Endothelial cell of umbilical vein (primary cell): ENCODE results near the gene SBDS. TPM values are rescaled to one million over a fixed set of nuclear protein-coding genes. Genes with fewer than 3 reads are reported as not detected.

Source experiments
- BruUV-seq: library from RNA; stranded (reverse); fragments of 400-500 nt; replicated peaks from 2 replicates; lab custom pipeline; 2021; lab: Mats Ljungman, UMichigan
- CTCF ChIA-PET: fragments of 300-600, 350-600 bp; sonication (Branson Sonifier 250); formaldehyde crosslinking; loops from one replicate; lab custom pipeline; 2021; ENCODE audit warnings: antibody characterized with exemption, inconsistent platforms; lab: Charles Lee
- POLR2A ChIA-PET: fragments of 300-600, 350-600 bp; sonication (Branson Sonifier 250); formaldehyde crosslinking; loops from one replicate; lab custom pipeline; 2021; ENCODE audit warnings: antibody characterized with exemption, inconsistent platforms; lab: Charles Lee
- DNase-seq: peaks from one replicate; pipeline ENCODE4 v3.0.0-alpha.2; 2011; ENCODE audit warnings: low read depth, low spot score
- FAIRE-seq: peaks from 2 replicates; lab custom pipeline; 2011; peaks lifted over from hg19 to GRCh38; lab: Jason Lieb, UNC
- H2AFZ ChIP-seq: 2 replicates; pipeline ENCODE4 v1.6.0; 2012; ENCODE audit warnings: low read depth, low read length, control low read depth, inconsistent platforms
- H3K27ac ChIP-seq: 2 replicates; pipeline ENCODE4 v1.5.1; 2011; ENCODE audit warnings: low read depth, mild to moderate bottlenecking, control low read depth, low read length, moderate library complexity; ENCODE audit not compliant: insufficient read depth
- H3K27me3 ChIP-seq, 2 experiments: 2 replicates each; pipeline versions ENCODE4 v1.6.0 to v1.6.1; 2011; ENCODE audit warnings: low read length in 2 of 2, mixed read lengths in 1 of 2; ENCODE audit not compliant: control insufficient read depth in 2 of 2, insufficient read depth in 2 of 2
- H3K36me3 ChIP-seq, 2 experiments: 2 replicates in 1 of 2; 3 replicates in 1 of 2; pipeline ENCODE4 v1.5.1; 2011; ENCODE audit warnings: low read length in 2 of 2, mild to moderate bottlenecking in 1 of 2, moderate library complexity in 1 of 2; ENCODE audit not compliant: control insufficient read depth in 2 of 2, insufficient read depth in 2 of 2; ENCODE audit errors: extremely low read depth in 1 of 2
- H3K4me1 ChIP-seq: 3 replicates; pipeline ENCODE4 v1.5.1; 2011; ENCODE audit warnings: mild to moderate bottlenecking, low read length; ENCODE audit not compliant: control insufficient read depth, insufficient read depth; ENCODE audit errors: extremely low read depth
- H3K4me2 ChIP-seq: 2 replicates; pipeline ENCODE4 v1.6.1; 2011; ENCODE audit warnings: low read length, control low read depth, mixed read lengths; ENCODE audit not compliant: insufficient read depth
- H3K4me3 ChIP-seq, 3 experiments: fragments of 200-600 bp in 1 of 3; sonication (generic), shearing (Covaris generic) in 1 of 3; replicated peaks in 1 of 3; 2 replicates each; pipeline ENCODE4 v1.5.1; 2011 to 2016; ENCODE audit warnings: control low read depth in 3 of 3, low read length in 3 of 3, mild to moderate bottlenecking in 2 of 3, inconsistent platforms in 1 of 3, low read depth in 1 of 3, moderate library complexity in 1 of 3; ENCODE audit not compliant: insufficient read depth in 1 of 3
- H3K79me2 ChIP-seq: 2 replicates; pipeline ENCODE4 v1.6.0; 2012; ENCODE audit warnings: low read length, inconsistent platforms; ENCODE audit not compliant: control insufficient read depth, insufficient read depth
- H3K9ac ChIP-seq: replicated peaks from 2 replicates; pipeline ENCODE3; 2011; ENCODE audit warnings: low read length, control low read depth; ENCODE audit not compliant: insufficient read depth; ENCODE audit errors: extremely low read depth
- H3K9me1 ChIP-seq: replicated peaks from 3 replicates; pipeline ENCODE4 v1.6.0; 2011; ENCODE audit warnings: mild to moderate bottlenecking, low read length; ENCODE audit not compliant: control insufficient read depth, insufficient read depth; ENCODE audit errors: extremely low read depth
- H3K9me3 ChIP-seq: replicated peaks from 2 replicates; pipeline ENCODE4 v1.5.1; 2012; ENCODE audit warnings: low read length, inconsistent platforms; ENCODE audit not compliant: control insufficient read depth, insufficient read depth
- H4K20me1 ChIP-seq: replicated peaks from 2 replicates; pipeline ENCODE3; 2011; ENCODE audit warnings: mild to moderate bottlenecking, low read length; ENCODE audit not compliant: control insufficient read depth, insufficient read depth; ENCODE audit errors: extremely low read depth
- EZH2 ChIP-seq: IDR thresholded peaks from 2 replicates; pipeline ENCODE4 v1.6.1; 2012; ENCODE audit warnings: borderline replicate concordance, low read depth, mild to moderate bottlenecking, moderate library complexity, low read length, inconsistent platforms; ENCODE audit not compliant: severe bottlenecking
- FOS ChIP-seq: IDR thresholded peaks from 2 replicates; pipeline ENCODE4 v1.6.1; 2011; ENCODE audit warnings: mild to moderate bottlenecking, low read length, moderate library complexity, borderline replicate concordance; ENCODE audit not compliant: insufficient read depth
- GATA2 ChIP-seq: IDR thresholded peaks from 2 replicates; pipeline ENCODE4 v1.7.0; 2011; ENCODE audit warnings: low read depth, mild to moderate bottlenecking, moderate library complexity, mixed read lengths, low read length; ENCODE audit not compliant: insufficient read length, insufficient read depth
- JUN ChIP-seq: IDR thresholded peaks from 2 replicates; pipeline ENCODE4 v1.6.1; 2011; ENCODE audit warnings: borderline replicate concordance, low read depth; ENCODE audit not compliant: insufficient read length, insufficient read depth
- MYC ChIP-seq: IDR thresholded peaks from one replicate; pipeline ENCODE4 v1.6.1; 2011; ENCODE audit warnings: mild to moderate bottlenecking, low read depth, low read length
- POLR2A ChIP-seq: IDR thresholded peaks from 2 replicates; pipeline ENCODE4 v1.6.1; 2012; ENCODE audit warnings: low read depth, mild to moderate bottlenecking, control low read depth, low read length
- POLR2AphosphoS5 ChIP-seq: IDR thresholded peaks from 2 replicates; pipeline ENCODE4 v1.6.1; 2012; ENCODE audit warnings: low read depth, mild to moderate bottlenecking, control low read depth, low read length, moderate library complexity; ENCODE audit not compliant: insufficient read depth
- dilution Hi-C: fragments of 300-500 bp; cut with MboI; formaldehyde crosslinking; loops from one replicate; pipeline ENCODE4 v1.15.0; 2019; ENCODE audit warnings: low sequenced_read_pairs; ENCODE audit not compliant: extremely low pct_ligation_motif_present
- intact Hi-C: fragments of 100-400 bp; cut with micrococcal nuclease; formaldehyde crosslinking; loops from one replicate; pipeline ENCODE4 v1.10.0; 2022
- polyA plus RNA-seq, 4 experiments: library from polyadenylated mRNA; depleted of rRNA in 3 of 4; stranded (reverse) in 3 of 4; unstranded in 1 of 4; fragments of >200 nt; gene quantifications; 2 replicates each; pipeline versions ENCODE4 v1.2.1 to v1.2.3, GENCODE V29; 2011 to 2012; ENCODE audit warnings: missing spikeins in 1 of 4
- total RNA-seq: library from RNA; stranded (reverse); gene quantifications from 2 replicates; pipeline ENCODE4 v1.2.3, GENCODE V29; 2021
- TF ChIP-seq, protein P1 (sequence below), 2 donors: IDR thresholded peaks; 1 replicate in 1 of 2; 2 replicates in 1 of 2; pipeline ENCODE4 v1.5.1; 2011; ENCODE audit warnings: low read length in 2 of 2, mild to moderate bottlenecking in 2 of 2, moderate library complexity in 2 of 2, control low read depth in 1 of 2, inconsistent platforms in 1 of 2, low read depth in 1 of 2; ENCODE audit not compliant: insufficient read depth in 1 of 2; ENCODE audit errors: extremely low read depth in 1 of 2
- TF ChIP-seq, protein P2 (sequence below): IDR thresholded peaks from 2 replicates; pipeline ENCODE4 v1.6.1; 2011; ENCODE audit not compliant: insufficient read depth, insufficient read length

Gene SBDS
- total and polyA plus RNA-seq, 2 donors (not counting 3 experiments of a cell fraction or from before 2014, with no cell fraction given) = 30.7 to 86.5 TPM

GRCh38 chr7:66961096-66961495 is 34.3 kb downstream of the SBDS start:
- CTCF ChIA-PET = no interaction called here

More at GRCh38 chr7:66961096-66961495, 34.3 kb downstream of the SBDS start:
- Histone ChIP-seq H3K9ac (no peak overlapping the region), H3K4me1 (no peaks in the 10 kb centered on the region), H3K9me3 (no peaks in the 10 kb centered on the region), H3K27me3 (no peaks in the 10 kb centered on the region), H4K20me1 (no peaks in the 10 kb centered on the region), H2AFZ (no peak overlapping the region), H3K27ac (no peak overlapping the region), H3K4me3 (no peak overlapping the region), H3K9me1 (no peaks in the 10 kb centered on the region), H3K79me2 (no peaks in the 10 kb centered on the region), H3K36me3 (peaks cover 2 to 21% of the 10 kb centered on the region in 2 experiments), H3K4me2 (no peak overlapping the region)
- dilution Hi-C loops (no loop called here), intact Hi-C loops (no loop called here)
- TF ChIP-seq JUN (no peak), FOS (no peak), GATA2 (no peak), POLR2AphosphoS5 (no peak), POLR2A (no peak), MYC (no peak), EZH2 (no peak)
- TF ChIP-seq, protein P1, sequence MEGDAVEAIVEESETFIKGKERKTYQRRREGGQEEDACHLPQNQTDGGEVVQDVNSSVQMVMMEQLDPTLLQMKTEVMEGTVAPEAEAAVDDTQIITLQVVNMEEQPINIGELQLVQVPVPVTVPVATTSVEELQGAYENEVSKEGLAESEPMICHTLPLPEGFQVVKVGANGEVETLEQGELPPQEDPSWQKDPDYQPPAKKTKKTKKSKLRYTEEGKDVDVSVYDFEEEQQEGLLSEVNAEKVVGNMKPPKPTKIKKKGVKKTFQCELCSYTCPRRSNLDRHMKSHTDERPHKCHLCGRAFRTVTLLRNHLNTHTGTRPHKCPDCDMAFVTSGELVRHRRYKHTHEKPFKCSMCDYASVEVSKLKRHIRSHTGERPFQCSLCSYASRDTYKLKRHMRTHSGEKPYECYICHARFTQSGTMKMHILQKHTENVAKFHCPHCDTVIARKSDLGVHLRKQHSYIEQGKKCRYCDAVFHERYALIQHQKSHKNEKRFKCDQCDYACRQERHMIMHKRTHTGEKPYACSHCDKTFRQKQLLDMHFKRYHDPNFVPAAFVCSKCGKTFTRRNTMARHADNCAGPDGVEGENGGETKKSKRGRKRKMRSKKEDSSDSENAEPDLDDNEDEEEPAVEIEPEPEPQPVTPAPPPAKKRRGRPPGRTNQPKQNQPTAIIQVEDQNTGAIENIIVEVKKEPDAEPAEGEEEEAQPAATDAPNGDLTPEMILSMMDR (IDR thresholded peaks at IDR 0.05; ENCODE audit: extremely low read depth in 1 of 2, insufficient read depth in 1 of 2, low read depth in 1 of 2, low read length in 2 of 2) = no peak
- TF ChIP-seq, protein P2, sequence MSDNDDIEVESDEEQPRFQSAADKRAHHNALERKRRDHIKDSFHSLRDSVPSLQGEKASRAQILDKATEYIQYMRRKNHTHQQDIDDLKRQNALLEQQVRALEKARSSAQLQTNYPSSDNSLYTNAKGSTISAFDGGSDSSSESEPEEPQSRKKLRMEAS = no peak
- DNase-seq = no peak
- FAIRE-seq = no peak
- no TSS peak for BruUV-seq
- POLR2A ChIA-PET = no interaction called here
